ENCODE results near the gene SMAD3.
"Not testable (repeated sequence)": the region's sequence is repeated elsewhere in the genome, so short reads cannot be mapped to it uniquely, and the experiment has no call there.

The SMAD3 gene

DNA sequence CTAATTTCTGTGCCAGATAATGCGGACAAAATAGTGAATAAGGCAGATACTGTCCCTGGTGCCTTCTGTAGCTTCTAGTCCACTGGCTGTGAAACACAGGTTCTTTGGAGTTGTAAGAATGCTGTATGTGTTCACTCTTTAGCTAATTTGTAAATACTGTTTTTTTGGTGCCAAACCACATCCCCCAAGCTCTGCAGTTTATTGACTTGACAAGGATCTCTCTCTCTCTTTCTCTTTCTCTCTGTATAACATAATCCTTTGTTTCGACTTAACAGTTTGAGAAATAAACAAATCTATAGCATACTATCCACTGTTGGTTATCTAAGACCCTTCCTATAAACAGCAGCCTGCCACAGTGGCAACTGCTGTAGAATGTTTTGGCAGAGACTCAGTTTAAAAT, 7.6 kb downstream of the SMAD3 start:
- DNase-seq (ENCODE audit: extremely low read depth, low read depth), result no peak
- TF ChIP-seq, protein P1, sequence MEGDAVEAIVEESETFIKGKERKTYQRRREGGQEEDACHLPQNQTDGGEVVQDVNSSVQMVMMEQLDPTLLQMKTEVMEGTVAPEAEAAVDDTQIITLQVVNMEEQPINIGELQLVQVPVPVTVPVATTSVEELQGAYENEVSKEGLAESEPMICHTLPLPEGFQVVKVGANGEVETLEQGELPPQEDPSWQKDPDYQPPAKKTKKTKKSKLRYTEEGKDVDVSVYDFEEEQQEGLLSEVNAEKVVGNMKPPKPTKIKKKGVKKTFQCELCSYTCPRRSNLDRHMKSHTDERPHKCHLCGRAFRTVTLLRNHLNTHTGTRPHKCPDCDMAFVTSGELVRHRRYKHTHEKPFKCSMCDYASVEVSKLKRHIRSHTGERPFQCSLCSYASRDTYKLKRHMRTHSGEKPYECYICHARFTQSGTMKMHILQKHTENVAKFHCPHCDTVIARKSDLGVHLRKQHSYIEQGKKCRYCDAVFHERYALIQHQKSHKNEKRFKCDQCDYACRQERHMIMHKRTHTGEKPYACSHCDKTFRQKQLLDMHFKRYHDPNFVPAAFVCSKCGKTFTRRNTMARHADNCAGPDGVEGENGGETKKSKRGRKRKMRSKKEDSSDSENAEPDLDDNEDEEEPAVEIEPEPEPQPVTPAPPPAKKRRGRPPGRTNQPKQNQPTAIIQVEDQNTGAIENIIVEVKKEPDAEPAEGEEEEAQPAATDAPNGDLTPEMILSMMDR (IDR thresholded peaks at IDR 0.05; ENCODE audit: low read depth, low read length), result no peak

DNA sequence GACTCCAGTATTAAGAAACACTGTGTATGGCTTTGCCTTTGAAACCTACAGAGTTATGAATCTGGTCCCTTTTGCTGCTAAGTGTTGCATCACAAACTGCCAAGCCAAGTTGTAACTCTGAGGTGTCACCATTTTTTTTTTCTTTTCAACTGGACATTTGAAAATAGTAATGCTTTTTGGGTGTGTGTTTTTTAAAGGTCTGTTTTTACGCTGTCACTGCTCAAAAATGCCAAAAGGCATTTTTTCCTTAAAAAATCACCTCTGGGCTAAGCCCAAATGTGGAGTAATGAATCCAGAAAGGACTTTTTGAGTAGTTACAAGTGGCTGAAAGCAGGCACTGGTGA, 9.5 kb downstream of the SMAD3 start:
- TF ChIP-seq, protein P1 (IDR thresholded peaks at IDR 0.05; ENCODE audit: low read depth, low read length), result no peak

DNA sequence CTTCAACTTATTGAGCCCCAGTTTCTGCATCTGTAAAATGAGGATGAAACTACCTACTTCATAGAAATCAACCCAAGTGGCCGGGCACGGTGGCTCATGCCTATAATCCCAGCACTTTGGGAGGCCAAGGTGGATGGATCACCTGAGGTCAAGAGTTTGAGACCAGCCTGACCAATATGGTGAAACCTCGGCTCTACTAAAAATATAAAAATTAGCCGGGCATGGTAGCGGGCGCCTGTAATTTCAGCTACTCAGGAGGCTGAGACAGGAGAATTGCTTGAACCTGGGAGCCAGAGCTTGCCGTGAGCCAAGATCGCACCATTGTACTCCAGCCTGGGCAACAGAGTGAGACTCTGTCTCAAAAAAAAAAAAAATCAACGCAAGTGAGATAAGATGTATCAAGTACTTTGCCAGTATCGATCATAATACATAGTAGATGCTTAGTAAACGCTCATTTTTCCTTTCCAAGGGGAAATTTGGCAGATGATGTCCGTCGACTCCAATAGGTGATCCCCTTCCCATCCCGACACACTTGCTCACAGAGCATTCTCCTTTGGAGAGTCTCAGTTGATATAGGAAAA, 10.2 kb downstream of the SMAD3 start:
- not testable (repeated sequence) for DNase-seq (ENCODE audit: extremely low read depth, low read depth)

More for the DNA sequence above, 9.5 kb downstream of the SMAD3 start:
- no peak for DNase-seq (ENCODE audit: extremely low read depth, low read depth)

DNA sequence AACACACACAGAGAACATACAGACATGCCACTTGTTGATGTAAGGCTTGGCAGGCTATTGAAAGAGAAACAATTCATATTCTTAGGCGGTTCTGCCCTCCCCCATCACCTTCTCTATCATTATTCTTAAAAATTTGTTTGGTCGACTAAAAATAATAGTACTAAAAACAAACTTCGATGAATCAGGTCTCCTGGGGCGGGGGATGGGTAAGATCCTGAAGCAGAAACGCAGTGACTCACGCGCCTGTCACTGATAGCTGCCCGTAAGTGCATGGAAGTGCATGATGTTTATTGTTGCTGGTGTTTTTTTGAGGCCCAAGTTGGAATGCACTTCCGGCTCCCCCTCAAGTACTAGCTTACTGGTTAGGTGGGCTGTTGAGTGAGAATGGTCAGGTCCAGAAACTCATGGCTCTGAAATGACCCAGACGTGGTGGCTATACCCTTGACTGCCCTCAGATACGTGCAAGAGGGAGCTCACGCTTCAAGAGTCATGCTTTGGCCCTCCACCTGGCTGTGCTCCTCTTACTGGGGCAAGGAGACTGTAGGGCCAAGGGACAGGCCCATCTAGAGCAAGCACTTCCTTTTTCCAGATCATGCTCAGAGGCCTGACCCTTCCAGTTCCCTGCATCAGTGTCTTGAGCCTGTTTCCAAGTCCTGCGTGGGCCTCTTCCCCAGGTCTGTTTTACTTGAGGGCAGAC, 10.9 kb downstream of the SMAD3 start:
- TF ChIP-seq, protein P1 (IDR thresholded peaks at IDR 0.05; ENCODE audit: low read depth, low read length), result no peak
- no peak for DNase-seq (ENCODE audit: extremely low read depth, low read depth)

DNA sequence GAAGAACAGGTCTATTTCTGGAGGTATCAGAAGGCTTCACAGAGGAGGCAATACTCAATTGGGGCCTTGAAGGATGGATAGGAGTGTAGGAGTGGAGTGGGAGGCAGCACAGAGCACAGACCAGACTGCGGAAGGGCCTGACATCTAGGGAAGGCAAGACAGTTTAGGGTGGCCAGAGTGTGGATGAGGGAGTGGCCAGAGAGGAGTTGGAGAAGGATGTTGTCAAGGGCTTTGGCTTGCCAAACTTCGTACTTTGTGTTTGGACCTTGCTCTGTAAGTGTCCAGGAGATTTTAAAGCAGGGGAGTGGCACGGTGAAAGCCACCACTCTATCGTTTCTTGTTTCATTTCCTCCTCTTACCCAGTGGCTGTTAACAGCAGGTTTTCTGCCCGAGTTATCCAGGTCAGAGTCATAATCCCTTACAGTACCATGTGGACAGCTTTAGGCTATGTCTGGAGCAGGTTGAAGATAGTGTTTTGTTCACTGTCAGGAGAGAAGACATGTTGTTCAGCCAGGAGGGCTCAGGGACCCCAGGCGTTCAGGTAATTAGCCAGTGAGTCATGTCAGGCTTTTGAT, 12.3 kb downstream of the SMAD3 start:
- TF ChIP-seq, protein P1 (IDR thresholded peaks at IDR 0.05; ENCODE audit: low read depth, low read length), result no peak
- no peak for DNase-seq (ENCODE audit: extremely low read depth, low read depth)

DNA sequence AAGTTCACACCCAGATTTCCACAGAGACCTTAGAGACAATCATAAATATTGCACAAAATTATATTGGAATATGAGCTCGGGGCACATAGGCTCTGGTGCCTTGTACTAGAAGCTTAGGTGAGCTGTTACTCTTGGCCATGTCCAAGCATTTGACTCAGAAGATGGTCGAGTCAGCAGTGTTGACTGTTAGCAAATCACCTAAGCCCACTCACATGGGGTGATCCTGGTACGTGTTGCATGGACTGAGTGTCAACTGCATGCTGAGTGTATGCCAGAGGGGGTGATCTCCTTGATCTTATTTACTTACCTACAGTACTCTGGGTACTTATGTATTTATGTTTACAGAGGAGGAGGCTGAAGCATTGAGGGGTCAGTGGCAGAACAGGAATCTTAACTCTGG, 14.0 kb downstream of the SMAD3 start:
- DNase-seq (ENCODE audit: extremely low read depth, low read depth), result no peak
- TF ChIP-seq, protein P1 (IDR thresholded peaks at IDR 0.05; ENCODE audit: low read depth, low read length), result no peak

DNA sequence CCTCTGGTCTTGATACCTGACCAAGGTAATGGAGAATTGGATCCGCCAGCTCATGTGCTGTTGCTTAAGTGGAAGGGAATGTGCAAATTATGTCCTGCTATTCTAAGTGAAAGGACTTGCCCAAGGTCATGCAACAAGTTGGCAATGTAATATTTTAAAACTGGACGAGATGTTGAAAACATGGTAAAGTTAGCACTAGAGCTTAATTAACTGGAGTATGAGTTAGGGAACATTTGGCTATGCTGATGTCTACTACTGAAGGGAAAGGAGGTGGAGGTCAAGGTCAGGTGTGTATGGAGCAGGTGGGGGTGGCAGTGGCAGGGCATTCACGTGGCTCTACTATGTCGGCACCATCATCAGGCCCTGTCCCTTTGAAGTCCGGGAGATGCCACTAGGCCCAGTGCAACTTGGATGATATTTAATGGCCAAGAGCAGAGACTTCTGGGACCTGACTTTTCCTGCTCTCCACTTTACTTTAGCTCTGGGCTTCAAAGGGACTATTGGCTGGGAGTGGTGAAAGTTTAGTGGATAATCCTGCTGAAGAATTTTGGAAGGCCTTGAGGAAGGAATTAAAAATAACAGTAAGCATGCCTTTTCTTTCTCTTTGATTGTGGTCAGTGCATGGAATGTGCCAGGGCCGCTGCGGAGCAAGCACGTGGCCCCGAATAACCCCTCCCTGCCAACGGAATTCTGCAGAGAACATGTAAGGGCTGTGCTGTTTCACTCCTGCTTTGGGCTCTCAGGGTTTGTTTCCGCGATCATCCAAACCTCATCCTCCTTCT, 14.9 kb downstream of the SMAD3 start:
- DNase-seq (ENCODE audit: extremely low read depth, low read depth), result peak; percentile 81
- TF ChIP-seq, protein P1 (IDR thresholded peaks at IDR 0.05; ENCODE audit: low read depth, low read length), result no peak

Measured in AG09319 (cell line).